ENCODE data around the gene CARD9. TPM values are rescaled to one million over a fixed set of nuclear protein-coding genes. Genes with fewer than 3 reads are reported as not detected.
A peak's percentile ranks its signal among the peaks of the same experiment; 100 is the strongest.

The CARD9 gene
- total RNA-seq, 1 donor from 2014 or later: 1.6 TPM

DNA sequence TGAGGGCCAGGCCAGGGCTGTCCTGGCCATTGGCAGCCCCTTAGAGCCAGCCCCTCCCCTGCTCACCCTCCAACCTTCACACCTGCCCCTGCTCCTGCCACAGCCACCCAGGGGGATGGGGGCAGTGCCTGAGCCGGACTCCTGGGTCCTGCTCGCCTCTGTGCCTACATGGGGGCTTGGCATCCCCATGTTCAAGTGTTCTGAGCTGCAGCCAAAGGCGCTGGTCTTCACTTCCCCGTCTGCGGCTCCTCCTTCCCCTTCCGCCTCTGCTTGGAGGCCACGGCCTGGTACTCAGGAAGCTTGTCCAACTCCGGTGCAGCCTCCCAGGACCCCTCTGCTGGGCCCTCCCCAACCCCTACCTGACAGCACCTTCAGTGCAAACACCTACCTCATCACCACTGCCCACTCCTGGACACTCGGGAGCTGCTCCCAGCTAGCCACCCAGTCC is 7.7 kb downstream of the CARD9 start:
- Mint-ChIP-seq H3K27ac (no peak overlapping the region), H3K36me3 (ENCODE audit: insufficient read depth) (no peaks in the 10 kb centered on the region)

DNA sequence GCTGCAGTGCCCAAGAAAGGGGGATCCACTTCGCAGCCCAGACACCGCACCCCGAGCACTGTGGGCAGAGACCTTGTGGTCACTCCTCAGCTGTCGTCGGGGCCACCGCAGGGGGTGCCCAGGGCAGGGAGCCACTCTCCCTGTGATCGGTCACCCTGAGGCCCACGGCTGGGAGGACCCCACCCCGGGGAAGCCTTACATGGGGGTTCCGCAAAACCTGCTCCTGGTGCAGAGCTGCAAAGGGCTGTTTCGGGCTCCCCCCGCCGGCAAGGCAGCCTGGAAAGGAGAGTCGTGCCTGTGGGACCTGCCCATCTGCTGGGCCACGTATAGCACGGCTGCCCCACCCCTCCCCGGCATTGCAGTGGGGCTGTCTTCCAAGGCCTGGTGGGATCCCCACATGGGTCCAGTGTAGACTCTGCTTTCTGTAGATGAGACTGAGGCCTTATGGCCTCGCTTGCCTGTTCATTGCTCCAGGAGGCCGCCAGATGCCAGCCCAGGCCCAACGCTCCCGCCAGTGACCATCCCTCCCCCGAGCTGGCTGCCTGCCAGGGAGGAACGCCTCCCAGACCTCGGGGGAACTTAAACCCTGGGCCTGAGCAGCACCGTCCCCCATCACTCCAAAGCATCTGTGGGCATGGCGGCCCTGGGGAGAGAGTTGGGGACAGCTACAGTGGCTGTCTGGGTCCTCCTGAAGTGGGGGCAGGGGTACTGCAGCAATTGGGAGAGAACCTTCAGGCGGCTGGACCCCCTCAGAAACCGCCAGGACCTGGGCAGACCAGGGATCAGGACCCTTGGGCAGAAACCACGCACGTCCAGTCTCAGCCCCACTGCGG is 8.3 kb downstream of the CARD9 start:
- no peak for DNase-seq (ENCODE audit: low spot score, unreplicated experiment)
- Mint-ChIP-seq H3K9me3 (ENCODE audit: low read depth) (no peaks in the 10 kb centered on the region), H3K4me3 (ENCODE audit: low read depth) (no peak overlapping the region), H3K36me3 (ENCODE audit: insufficient read depth) (no peaks in the 10 kb centered on the region), H3K27me3 (no peaks in the 10 kb centered on the region), H3K27ac (no peak overlapping the region), H3K4me1 (ENCODE audit: low read depth) (no peaks in the 10 kb centered on the region)
- no peak for TF ChIP-seq CTCF (IDR thresholded peaks at IDR 0.05; ENCODE audit: unreplicated experiment)

More for the DNA sequence above, 7.7 kb downstream of the CARD9 start:
- no peaks in the 10 kb centered on the region for H3K27me3 Mint-ChIP-seq
- no peaks in the 10 kb centered on the region for H3K9me3 Mint-ChIP-seq (ENCODE audit: low read depth)
- no peak overlapping the region for H3K4me3 Mint-ChIP-seq (ENCODE audit: low read depth)
- H3K4me1 Mint-ChIP-seq (ENCODE audit: low read depth): no peaks in the 10 kb centered on the region
- TF ChIP-seq CTCF (IDR thresholded peaks at IDR 0.05; ENCODE audit: unreplicated experiment): no peak
- no peak for DNase-seq (ENCODE audit: low spot score, unreplicated experiment)

DNA sequence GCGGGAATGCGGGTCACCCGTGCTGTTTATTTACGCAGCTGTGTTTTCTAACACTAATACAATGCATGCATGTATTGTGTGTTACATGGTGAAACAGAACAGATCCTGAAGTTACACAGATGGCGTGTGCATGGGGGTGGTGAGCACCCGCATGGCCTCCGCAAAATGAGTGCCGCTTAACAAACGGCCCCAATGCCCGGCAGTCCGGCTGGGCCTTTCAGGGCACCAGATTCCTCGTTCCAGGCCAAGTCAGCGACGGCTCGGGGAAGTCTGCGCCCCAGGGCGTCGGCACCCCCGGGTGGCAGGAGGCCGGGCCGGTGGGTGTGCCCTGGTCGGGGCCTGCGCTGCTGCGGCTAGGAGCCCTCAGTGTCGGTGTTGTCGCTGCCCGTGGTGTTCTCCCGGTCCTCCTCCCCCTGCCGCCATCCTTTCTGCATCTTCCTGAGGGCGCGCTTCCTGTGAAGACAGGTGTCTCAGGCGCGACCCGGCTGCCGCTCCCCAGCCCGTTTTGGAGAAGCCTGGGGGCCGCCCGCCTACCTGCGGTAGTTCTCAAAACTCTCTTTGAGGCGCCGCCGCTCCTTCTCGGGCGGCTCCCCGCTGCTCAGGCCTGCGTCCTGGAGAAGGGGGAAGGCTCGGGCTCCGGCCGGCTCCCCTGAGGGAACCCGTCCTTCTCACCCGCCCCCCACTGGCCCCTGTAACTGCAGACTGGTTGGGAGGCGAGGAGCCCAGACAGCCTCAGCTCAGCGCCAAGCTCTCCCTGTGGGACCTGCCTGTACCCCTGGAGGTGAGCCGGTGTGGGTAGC is 9.3 kb downstream of the CARD9 start:
- Mint-ChIP-seq H3K27me3 (no peaks in the 10 kb centered on the region), H3K4me3 (ENCODE audit: low read depth) (peak overlapping the region; percentile 42), H3K36me3 (ENCODE audit: insufficient read depth) (no peaks in the 10 kb centered on the region), H3K4me1 (ENCODE audit: low read depth) (no peaks in the 10 kb centered on the region), H3K27ac (no peak overlapping the region), H3K9me3 (ENCODE audit: low read depth) (no peaks in the 10 kb centered on the region)
- no peak for TF ChIP-seq CTCF (IDR thresholded peaks at IDR 0.05; ENCODE audit: unreplicated experiment)
- DNase-seq (ENCODE audit: low spot score, unreplicated experiment): no peak

DNA sequence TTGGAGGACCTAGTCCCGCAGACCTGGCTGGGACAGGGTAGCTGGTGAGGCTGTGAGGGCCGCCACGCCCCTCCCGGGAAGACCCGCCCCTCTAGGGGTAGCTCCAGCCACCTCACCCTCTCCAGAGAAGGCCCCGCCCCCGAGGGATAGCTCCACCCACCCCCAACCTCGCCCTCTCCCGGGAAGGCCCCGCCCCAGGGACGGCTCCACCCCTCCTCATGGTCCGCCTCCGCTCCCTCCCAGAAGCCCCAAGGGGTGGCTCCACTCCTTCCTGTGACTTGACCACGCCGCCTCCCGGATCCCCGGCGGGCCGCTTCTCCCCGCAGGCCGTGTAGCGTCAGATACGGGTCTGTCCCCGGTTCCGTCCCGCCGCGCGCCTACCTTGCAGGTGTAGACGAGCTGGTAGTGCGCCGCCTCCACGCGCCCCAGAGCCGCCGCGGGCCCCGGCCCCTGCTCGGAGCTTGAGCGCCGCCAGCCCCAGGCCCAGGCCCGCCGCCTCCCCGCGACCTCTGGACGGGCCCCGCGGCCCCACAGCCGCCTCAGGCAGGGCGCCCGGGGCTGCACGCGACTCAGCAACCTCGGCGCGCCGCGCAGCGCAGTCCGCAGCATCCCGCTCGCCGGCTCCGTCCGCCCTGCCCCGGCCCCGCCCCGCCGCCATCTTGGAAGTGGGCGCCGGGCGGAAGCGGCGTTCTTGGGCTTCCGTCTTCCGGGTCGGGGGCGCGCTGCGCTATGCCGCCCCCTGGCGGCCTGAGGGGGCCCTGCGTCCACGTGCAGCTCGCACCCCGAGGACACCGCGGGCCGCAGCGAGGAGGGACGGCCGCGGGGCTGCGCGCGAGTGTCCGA is 10.1 kb downstream of the CARD9 start, which contains the start of gene DNLZ:
Gene DNLZ (minus strand): TSS at position 639 of the 843 bp plus-strand sequence. CDS start 30 bp downstream, at position 609.
- H3K4me3 Mint-ChIP-seq (ENCODE audit: low read depth): peak within 1 kb of the TSS; percentile 82
- H3K9me3 Mint-ChIP-seq (ENCODE audit: low read depth): no peaks in the 10 kb centered on the region
- DNase-seq (ENCODE audit: low spot score, unreplicated experiment): peak; percentile 90
- no peaks in the 10 kb centered on the region for H3K4me1 Mint-ChIP-seq (ENCODE audit: low read depth)
- peak; percentile 98 for TF ChIP-seq CTCF (IDR thresholded peaks at IDR 0.05; ENCODE audit: unreplicated experiment)
- no peaks in the 10 kb centered on the region for H3K27me3 Mint-ChIP-seq
- H3K27ac Mint-ChIP-seq: peak within 1 kb of the TSS; percentile 92
- no peaks in the 10 kb centered on the region for H3K36me3 Mint-ChIP-seq (ENCODE audit: insufficient read depth)

GRCh38 chr9:136362450-136362784 is 11.1 kb downstream of the CARD9 start:
- H3K4me1 Mint-ChIP-seq (ENCODE audit: low read depth): no peaks in the 10 kb centered on the region
- H3K36me3 Mint-ChIP-seq (ENCODE audit: insufficient read depth): no peaks in the 10 kb centered on the region
- no peak for TF ChIP-seq CTCF (IDR thresholded peaks at IDR 0.05; ENCODE audit: unreplicated experiment)
- no peak overlapping the region for H3K4me3 Mint-ChIP-seq (ENCODE audit: low read depth)
- no peaks in the 10 kb centered on the region for H3K27me3 Mint-ChIP-seq
- H3K27ac Mint-ChIP-seq: peak overlapping the region; percentile 92
- H3K9me3 Mint-ChIP-seq (ENCODE audit: low read depth): no peaks in the 10 kb centered on the region
- no peak for DNase-seq (ENCODE audit: low spot score, unreplicated experiment)

Data from progenitor cell of endocrine pancreas (in vitro differentiated cells).